ENCODE results near the gene STYX.

The STYX gene

GRCh38 chr14:52706286-52706685 lies 23.7 kb upstream of the STYX start:
- peak overlapping the region; percentile 66 to 74; a peak in 3 of 4 replicates for H3K4me3 ChIP-seq (ENCODE audit: low read depth in 1 of 2, low read length in 2 of 2)
- peak overlapping the region; percentile 75 for H3K9ac ChIP-seq (ENCODE audit: low read depth, low read length)
- peak overlapping the region; percentile 85 for H2AFZ ChIP-seq (ENCODE audit: low read depth, low read length)
- peaks cover 28% of the 10 kb centered on the region for H3K36me3 ChIP-seq (ENCODE audit: insufficient read depth, low read length)
- DNase-seq (peak; percentile 71), ATAC-seq (ENCODE audit: insufficient read depth, low read depth) (peak; percentile 61)
- H3K4me2 ChIP-seq (ENCODE audit: insufficient read depth, low read length): peak overlapping the region; percentile 78
- H3K27ac ChIP-seq (ENCODE audit: low read length): peak overlapping the region; percentile 90
- peaks cover 39% of the 10 kb centered on the region for H3K4me1 ChIP-seq (ENCODE audit: insufficient read depth, low read length)
- no peaks in the 10 kb centered on the region for H4K20me1 ChIP-seq (ENCODE audit: insufficient read depth, low read length)
- TF ChIP-seq CTCF (IDR thresholded peaks at IDR 0.05; ENCODE audit: borderline replicate concordance, extremely low read depth, low read length, poor library complexity, severe bottlenecking) (peak; percentile 22), EZH2 (IDR thresholded peaks at IDR 0.05; ENCODE audit: borderline replicate concordance, low read depth, low read length, severe bottlenecking) (no peak)
- no peaks in the 10 kb centered on the region for H3K27me3 ChIP-seq (ENCODE audit: insufficient read depth, low read length, poor library complexity)
- peaks cover 44% of the 10 kb centered on the region for H3K79me2 ChIP-seq (ENCODE audit: insufficient read depth, low read length)
- no peaks in the 10 kb centered on the region for H3K9me3 ChIP-seq (ENCODE audit: insufficient read depth, low read length, severe bottlenecking)

GRCh38 chr14:52706724-52707706 lies 23.0 kb upstream of the STYX start, which contains the start of gene PSMC6:
Gene PSMC6 (plus strand): TSS chr14:52707200. CDS start chr14:52707220, 20 bp downstream.
- peak within 1 kb of the TSS; percentile 85 for H2AFZ ChIP-seq (ENCODE audit: low read depth, low read length)
- peak within 1 kb of the TSS; percentile 66 to 74 for H3K4me3 ChIP-seq (ENCODE audit: low read depth in 1 of 2, low read length in 2 of 2)
- H3K27ac ChIP-seq (ENCODE audit: low read length): peak within 1 kb of the TSS; percentile 90
- H3K9me3 ChIP-seq (ENCODE audit: insufficient read depth, low read length, severe bottlenecking): no peaks in the 10 kb centered on the region
- DNase-seq (peak; percentile 95), ATAC-seq (ENCODE audit: insufficient read depth, low read depth) (peak; percentile 95)
- peak within 1 kb of the TSS; percentile 75 for H3K9ac ChIP-seq (ENCODE audit: low read depth, low read length)
- H3K27me3 ChIP-seq (ENCODE audit: insufficient read depth, low read length, poor library complexity): no peaks in the 10 kb centered on the region
- peaks cover 35% of the 10 kb centered on the region for H3K36me3 ChIP-seq (ENCODE audit: insufficient read depth, low read length)
- peaks cover 44% of the 10 kb centered on the region for H3K79me2 ChIP-seq (ENCODE audit: insufficient read depth, low read length)
- peaks cover 39% of the 10 kb centered on the region for H3K4me1 ChIP-seq (ENCODE audit: insufficient read depth, low read length)
- peak within 1 kb of the TSS; percentile 78 for H3K4me2 ChIP-seq (ENCODE audit: insufficient read depth, low read length)
- H4K20me1 ChIP-seq (ENCODE audit: insufficient read depth, low read length): no peaks in the 10 kb centered on the region
- TF ChIP-seq CTCF (IDR thresholded peaks at IDR 0.05; ENCODE audit: borderline replicate concordance, extremely low read depth, low read length, poor library complexity, severe bottlenecking) (no peak), EZH2 (IDR thresholded peaks at IDR 0.05; ENCODE audit: borderline replicate concordance, low read depth, low read length, severe bottlenecking) (no peak)

- Histone ChIP-seq H3K27me3 (ENCODE audit: insufficient read depth, low read length, poor library complexity) (no peaks in the 10 kb centered on the region), H3K36me3 (ENCODE audit: insufficient read depth, low read length) (peaks cover 80% of the 10 kb centered on the region), H3K79me2 (ENCODE audit: insufficient read depth, low read length) (peaks cover 49% of the 10 kb centered on the region), H3K4me3 (ENCODE audit: low read depth in 1 of 2, low read length in 2 of 2) (no peak overlapping the region), H3K9ac (ENCODE audit: low read depth, low read length) (no peak overlapping the region), H3K9me3 (ENCODE audit: insufficient read depth, low read length, severe bottlenecking) (no peaks in the 10 kb centered on the region), H3K4me1 (ENCODE audit: insufficient read depth, low read length) (peaks cover 30% of the 10 kb centered on the region), H2AFZ (ENCODE audit: low read depth, low read length) (no peak overlapping the region), H4K20me1 (ENCODE audit: insufficient read depth, low read length) (no peaks in the 10 kb centered on the region), H3K27ac (ENCODE audit: low read length) (no peak overlapping the region), H3K4me2 (ENCODE audit: insufficient read depth, low read length) (no peak overlapping the region)
- DNase-seq (no peak), ATAC-seq (ENCODE audit: insufficient read depth, low read depth) (no peak)
- no peak for TF ChIP-seq CTCF (IDR thresholded peaks at IDR 0.05; ENCODE audit: borderline replicate concordance, extremely low read depth, low read length, poor library complexity, severe bottlenecking)
- no peak for TF ChIP-seq EZH2 (IDR thresholded peaks at IDR 0.05; ENCODE audit: borderline replicate concordance, low read depth, low read length, severe bottlenecking)
These were observed 18.3 kb upstream of the STYX start for GRCh38 chr14:52711666-52712065.
